A673 (cell line): ENCODE results near the gene CDKN2D.

Experiments
- EZH2 ChIP-seq: fragments of 200-600 bp; sonication (generic); IDR thresholded peaks from 2 replicates; pipeline ENCODE4 v1.6.1; 2017; ENCODE audit warnings: borderline replicate concordance, low read depth, mild to moderate bottlenecking, mixed read lengths, antibody characterized with exemption, low read length; ENCODE audit not compliant: poor library complexity, severe bottlenecking
- TF ChIP-seq, protein P1 (sequence below): fragments of 300-800, 200-600 bp; sonication (generic); conservative IDR thresholded peaks from 2 replicates; pipeline ENCODE4 v1.5.1; 2017; ENCODE audit warnings: low read depth, mild to moderate bottlenecking, antibody characterized with exemption, low read length, moderate library complexity, mixed read lengths

DNA sequence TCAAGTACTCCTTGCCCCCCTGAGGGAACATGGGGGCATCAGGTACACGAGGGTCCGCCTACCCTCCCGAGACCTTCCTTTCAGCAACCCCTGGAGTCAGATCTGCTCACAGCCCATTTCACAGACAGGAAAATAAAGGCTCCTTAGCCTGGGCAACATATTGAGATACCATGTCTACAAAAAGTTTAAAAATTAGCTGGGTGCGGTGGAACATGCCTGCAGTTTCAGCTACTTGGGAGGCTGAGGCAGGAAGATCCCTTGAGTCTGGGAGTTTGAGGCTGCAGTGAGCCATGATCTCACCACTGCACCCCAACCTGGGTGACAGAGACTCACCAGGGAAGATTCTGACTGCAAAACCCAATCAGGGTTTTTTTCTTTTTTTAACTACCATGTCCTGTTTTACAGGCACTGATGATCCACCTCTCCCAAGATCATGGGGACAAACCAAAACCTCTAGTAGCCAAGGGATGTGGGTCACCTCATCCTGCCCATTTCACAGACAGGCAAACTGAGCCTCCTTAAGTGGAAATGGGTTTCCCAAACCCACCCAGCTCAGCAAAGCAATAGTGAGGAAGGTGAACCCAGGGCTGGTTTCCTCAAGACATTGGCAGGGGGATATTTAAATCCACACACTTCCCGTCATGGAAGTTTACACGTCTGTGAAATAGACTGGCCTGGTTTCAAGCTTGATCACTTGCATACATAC lies 6.4 kb upstream of the CDKN2D start:
- TF ChIP-seq, protein P1, sequence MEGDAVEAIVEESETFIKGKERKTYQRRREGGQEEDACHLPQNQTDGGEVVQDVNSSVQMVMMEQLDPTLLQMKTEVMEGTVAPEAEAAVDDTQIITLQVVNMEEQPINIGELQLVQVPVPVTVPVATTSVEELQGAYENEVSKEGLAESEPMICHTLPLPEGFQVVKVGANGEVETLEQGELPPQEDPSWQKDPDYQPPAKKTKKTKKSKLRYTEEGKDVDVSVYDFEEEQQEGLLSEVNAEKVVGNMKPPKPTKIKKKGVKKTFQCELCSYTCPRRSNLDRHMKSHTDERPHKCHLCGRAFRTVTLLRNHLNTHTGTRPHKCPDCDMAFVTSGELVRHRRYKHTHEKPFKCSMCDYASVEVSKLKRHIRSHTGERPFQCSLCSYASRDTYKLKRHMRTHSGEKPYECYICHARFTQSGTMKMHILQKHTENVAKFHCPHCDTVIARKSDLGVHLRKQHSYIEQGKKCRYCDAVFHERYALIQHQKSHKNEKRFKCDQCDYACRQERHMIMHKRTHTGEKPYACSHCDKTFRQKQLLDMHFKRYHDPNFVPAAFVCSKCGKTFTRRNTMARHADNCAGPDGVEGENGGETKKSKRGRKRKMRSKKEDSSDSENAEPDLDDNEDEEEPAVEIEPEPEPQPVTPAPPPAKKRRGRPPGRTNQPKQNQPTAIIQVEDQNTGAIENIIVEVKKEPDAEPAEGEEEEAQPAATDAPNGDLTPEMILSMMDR = no peak
- no peak for TF ChIP-seq EZH2
